ENCODE results near the gene LCN2.

DNA sequence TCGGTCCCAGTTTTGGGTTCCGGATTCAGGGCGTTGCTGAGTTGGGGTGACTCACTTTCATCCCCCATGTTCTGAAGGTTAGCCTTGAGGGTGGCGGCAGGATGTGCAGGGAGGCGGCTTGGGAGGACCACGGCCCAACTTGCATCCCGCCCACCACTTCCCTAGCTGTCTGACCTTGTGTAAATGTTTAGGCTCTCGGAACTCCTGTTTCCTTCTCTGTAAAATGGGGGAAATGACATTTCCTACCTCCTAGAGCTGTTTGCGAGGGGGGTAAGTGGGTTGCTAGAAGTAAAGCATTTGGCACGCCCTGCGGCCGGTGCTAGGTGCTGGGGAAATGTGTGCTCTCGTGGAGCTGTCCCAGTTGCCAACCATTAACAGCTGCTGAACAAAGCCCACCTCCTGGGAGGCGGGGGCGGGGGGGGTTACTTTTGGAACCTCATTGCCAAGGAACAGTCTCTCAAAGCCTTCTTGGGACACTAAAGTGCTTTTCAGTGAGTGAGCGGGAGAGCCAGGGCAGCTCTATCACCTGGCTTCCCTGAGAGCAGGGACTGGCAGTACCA, 49.2 kb upstream of the LCN2 start:
- TF ChIP-seq, protein P1, sequence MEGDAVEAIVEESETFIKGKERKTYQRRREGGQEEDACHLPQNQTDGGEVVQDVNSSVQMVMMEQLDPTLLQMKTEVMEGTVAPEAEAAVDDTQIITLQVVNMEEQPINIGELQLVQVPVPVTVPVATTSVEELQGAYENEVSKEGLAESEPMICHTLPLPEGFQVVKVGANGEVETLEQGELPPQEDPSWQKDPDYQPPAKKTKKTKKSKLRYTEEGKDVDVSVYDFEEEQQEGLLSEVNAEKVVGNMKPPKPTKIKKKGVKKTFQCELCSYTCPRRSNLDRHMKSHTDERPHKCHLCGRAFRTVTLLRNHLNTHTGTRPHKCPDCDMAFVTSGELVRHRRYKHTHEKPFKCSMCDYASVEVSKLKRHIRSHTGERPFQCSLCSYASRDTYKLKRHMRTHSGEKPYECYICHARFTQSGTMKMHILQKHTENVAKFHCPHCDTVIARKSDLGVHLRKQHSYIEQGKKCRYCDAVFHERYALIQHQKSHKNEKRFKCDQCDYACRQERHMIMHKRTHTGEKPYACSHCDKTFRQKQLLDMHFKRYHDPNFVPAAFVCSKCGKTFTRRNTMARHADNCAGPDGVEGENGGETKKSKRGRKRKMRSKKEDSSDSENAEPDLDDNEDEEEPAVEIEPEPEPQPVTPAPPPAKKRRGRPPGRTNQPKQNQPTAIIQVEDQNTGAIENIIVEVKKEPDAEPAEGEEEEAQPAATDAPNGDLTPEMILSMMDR (conservative IDR thresholded peaks at IDR 0.05; ENCODE audit: low read depth in 2 of 2) = no peak
- TF ChIP-seq EZH2 (IDR thresholded peaks at IDR 0.05; ENCODE audit: low read depth, unreplicated experiment) (no peak), EZH2phosphoT487 (IDR thresholded peaks at IDR 0.05; ENCODE audit: unreplicated experiment) (no peak), NANOG (IDR thresholded peaks at IDR 0.05; ENCODE audit: borderline replicate concordance) (no peak), JUNB (IDR thresholded peaks at IDR 0.05; ENCODE audit: unreplicated experiment) (no peak)
- TF ChIP-seq, protein P2, sequence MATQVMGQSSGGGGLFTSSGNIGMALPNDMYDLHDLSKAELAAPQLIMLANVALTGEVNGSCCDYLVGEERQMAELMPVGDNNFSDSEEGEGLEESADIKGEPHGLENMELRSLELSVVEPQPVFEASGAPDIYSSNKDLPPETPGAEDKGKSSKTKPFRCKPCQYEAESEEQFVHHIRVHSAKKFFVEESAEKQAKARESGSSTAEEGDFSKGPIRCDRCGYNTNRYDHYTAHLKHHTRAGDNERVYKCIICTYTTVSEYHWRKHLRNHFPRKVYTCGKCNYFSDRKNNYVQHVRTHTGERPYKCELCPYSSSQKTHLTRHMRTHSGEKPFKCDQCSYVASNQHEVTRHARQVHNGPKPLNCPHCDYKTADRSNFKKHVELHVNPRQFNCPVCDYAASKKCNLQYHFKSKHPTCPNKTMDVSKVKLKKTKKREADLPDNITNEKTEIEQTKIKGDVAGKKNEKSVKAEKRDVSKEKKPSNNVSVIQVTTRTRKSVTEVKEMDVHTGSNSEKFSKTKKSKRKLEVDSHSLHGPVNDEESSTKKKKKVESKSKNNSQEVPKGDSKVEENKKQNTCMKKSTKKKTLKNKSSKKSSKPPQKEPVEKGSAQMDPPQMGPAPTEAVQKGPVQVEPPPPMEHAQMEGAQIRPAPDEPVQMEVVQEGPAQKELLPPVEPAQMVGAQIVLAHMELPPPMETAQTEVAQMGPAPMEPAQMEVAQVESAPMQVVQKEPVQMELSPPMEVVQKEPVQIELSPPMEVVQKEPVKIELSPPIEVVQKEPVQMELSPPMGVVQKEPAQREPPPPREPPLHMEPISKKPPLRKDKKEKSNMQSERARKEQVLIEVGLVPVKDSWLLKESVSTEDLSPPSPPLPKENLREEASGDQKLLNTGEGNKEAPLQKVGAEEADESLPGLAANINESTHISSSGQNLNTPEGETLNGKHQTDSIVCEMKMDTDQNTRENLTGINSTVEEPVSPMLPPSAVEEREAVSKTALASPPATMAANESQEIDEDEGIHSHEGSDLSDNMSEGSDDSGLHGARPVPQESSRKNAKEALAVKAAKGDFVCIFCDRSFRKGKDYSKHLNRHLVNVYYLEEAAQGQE (IDR thresholded peaks at IDR 0.05; ENCODE audit: unreplicated experiment) = no peak

Data from GM23338 (cell line).